NB4 (cell line): ENCODE results near the gene OPA1.

Experiments used
- DNase-seq: peaks from one replicate; pipeline ENCODE4 v3.0.0; 2010; ENCODE audit warnings: low read depth
- H3K4me3 ChIP-seq: one replicate; pipeline ENCODE4 v1.5.1; 2011; ENCODE audit warnings: mild to moderate bottlenecking, low read depth, low read length, moderate library complexity
- MYC ChIP-seq: IDR thresholded peaks from 2 replicates; pipeline ENCODE4 v1.6.1; 2011; ENCODE audit warnings: low read depth, low read length
- POLR2A ChIP-seq: IDR thresholded peaks from 2 replicates; pipeline ENCODE4 v1.6.1; 2011; ENCODE audit warnings: mild to moderate bottlenecking; ENCODE audit not compliant: insufficient read length; ENCODE audit errors: extremely low read depth
- TF ChIP-seq, protein P1 (sequence below): IDR thresholded peaks from 2 replicates; pipeline ENCODE4 v1.6.1; 2011; ENCODE audit warnings: low read depth, low read length
- TF ChIP-seq, protein P2 (sequence below): IDR thresholded peaks from one replicate; pipeline ENCODE4 v1.5.1; 2012; ENCODE audit warnings: low read depth, low read length

Gene OPA1

DNA sequence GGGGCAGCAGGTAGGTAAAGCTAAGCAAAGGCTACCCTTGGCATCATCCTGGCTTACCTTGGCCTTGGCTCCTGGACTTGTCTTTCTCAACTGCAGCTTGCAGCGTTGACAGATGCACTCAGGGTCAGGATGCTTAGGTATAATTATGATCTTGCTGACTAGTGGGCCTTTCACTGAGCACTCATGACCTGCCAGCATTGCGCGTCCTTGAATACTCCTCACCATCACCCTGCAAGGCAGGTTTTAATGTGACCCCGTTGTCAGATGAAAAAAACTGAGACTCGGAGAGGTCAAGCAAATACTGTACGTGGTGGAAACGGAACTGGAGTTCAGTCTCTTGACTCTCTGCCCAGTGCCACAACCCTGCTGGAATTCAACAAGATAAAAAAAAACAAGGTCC is 126.7 kb downstream of the OPA1 start:
- TF ChIP-seq MYC (no peak), POLR2A (no peak)
- TF ChIP-seq, protein P1, sequence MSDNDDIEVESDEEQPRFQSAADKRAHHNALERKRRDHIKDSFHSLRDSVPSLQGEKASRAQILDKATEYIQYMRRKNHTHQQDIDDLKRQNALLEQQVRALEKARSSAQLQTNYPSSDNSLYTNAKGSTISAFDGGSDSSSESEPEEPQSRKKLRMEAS, result no peak
- TF ChIP-seq, protein P2, sequence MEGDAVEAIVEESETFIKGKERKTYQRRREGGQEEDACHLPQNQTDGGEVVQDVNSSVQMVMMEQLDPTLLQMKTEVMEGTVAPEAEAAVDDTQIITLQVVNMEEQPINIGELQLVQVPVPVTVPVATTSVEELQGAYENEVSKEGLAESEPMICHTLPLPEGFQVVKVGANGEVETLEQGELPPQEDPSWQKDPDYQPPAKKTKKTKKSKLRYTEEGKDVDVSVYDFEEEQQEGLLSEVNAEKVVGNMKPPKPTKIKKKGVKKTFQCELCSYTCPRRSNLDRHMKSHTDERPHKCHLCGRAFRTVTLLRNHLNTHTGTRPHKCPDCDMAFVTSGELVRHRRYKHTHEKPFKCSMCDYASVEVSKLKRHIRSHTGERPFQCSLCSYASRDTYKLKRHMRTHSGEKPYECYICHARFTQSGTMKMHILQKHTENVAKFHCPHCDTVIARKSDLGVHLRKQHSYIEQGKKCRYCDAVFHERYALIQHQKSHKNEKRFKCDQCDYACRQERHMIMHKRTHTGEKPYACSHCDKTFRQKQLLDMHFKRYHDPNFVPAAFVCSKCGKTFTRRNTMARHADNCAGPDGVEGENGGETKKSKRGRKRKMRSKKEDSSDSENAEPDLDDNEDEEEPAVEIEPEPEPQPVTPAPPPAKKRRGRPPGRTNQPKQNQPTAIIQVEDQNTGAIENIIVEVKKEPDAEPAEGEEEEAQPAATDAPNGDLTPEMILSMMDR, result no peak
- no peak for DNase-seq
- H3K4me3 ChIP-seq, result no peak overlapping the region

DNA sequence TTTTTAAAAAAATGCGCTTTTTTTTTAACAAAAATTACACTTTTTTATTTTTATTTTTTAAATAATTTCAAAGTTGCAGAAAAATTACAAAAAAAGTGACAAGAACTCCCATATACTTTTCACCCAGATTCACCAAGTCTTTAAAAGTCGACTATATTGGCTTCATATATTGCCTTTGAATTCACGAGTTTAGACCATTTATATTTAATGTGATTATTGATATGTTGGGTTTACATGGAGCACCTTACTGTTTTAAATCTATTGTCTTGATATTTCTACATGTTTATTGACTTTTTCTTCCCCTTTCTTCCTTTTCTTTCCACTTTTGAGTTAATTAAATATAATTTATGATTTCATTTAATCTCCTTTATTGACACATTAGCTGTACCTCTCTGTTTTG is 127.2 kb downstream of the OPA1 start:
- DNase-seq, result no peak
- TF ChIP-seq MYC (no peak), POLR2A (no peak)
- TF ChIP-seq, protein P1, result no peak
- TF ChIP-seq, protein P2, result no peak
- no peak overlapping the region for H3K4me3 ChIP-seq

DNA sequence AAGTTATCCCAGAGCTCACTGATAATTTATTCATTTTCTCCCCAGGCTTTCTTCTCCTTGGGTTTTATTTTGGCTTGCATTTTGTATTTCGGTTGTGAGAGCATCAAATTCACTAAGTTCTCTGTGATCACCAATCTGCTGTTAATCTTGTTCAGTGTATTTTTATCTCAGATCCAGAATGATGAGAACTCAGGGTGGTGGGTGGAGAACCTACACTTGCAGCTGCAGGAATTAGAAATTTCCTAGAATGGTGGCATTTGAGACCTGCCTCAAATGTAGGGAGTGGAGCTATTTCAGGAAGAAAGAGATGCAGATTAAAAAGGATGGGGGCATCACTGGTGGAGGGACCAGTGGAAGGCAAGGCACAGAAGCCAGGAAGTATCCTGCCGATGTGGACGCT is 129.6 kb downstream of the OPA1 start:
- TF ChIP-seq POLR2A (no peak), MYC (no peak)
- TF ChIP-seq, protein P1, result no peak
- TF ChIP-seq, protein P2, result no peak
- no peak for DNase-seq
- H3K4me3 ChIP-seq, result no peak overlapping the region

DNA sequence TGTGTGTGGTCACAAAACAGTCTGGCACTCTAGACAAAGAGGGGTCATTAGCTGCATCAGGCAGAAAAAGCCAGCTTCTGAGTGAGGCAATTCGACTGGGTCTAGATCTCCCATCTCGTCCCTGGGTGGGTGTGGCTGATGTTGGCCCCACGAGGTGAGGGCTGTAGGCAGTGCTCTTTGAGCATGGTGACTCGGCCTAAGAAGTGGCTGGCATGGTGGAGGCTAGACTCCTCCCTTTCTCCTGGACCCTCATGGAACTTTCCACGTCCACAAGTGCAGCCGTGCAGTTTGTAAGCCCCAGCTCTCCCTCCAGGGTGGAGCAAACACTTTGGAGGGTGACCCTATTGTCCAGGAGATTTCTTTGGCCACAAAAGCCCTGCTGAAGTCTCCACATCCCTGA is 134.1 kb downstream of the OPA1 start:
- TF ChIP-seq MYC (no peak), POLR2A (no peak)
- TF ChIP-seq, protein P2, result no peak
- TF ChIP-seq, protein P1, result no peak
- no peak overlapping the region for H3K4me3 ChIP-seq
- no peak for DNase-seq

DNA sequence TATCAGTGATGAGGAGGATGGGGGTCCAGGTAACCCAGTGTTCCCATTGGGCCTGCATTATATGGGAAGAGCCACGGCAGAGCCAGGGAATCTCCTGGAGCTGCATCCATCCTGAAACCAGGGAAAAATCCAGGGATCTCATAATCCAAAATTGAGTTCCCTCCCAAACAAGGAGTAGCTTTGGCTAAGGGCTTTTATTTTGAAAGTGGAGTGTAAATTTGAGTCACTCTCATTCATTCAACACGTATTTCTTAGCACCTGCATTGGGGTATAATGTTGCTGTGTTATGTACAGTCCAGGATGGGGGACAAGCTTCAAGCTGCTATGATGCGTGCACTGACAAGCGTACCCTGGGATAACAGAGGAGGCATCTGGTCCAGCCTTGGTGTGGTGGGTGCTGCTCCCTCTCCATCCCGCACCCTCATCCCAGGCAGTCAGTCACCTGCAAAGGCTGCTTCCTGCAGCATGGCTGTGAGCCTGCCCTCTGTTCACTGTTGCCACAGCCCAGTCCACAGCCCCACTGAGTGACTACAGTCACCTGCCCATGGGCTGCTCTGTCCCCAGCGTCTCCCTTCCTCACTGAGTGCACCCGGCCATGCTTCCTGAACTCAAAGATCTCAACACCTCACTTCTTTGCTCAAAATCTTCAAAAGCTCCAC is 135.6 kb downstream of the OPA1 start:
- DNase-seq, result no peak
- TF ChIP-seq POLR2A, result no peak
- TF ChIP-seq, protein P2, result no peak
- TF ChIP-seq MYC, result no peak
- TF ChIP-seq, protein P1, result no peak
- no peak overlapping the region for H3K4me3 ChIP-seq

DNA sequence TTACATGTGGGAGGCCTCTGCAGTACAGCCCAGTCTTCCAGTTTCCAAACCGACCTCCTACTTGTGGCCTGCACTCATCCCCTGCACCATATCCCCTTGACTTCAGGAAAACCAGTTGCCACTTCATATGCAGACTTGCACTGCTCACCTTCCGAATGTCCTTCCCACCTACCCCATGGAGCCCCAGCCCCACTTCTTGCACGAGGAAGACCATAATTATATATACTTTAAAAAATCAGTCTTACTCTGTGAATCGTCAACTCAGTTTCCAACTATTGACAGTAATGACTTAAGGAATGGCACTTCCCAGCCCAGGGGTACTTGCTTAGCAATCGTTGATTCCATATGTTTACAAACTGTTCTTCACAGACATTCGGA is 136.1 kb downstream of the OPA1 start:
- H3K4me3 ChIP-seq, result no peak overlapping the region
- DNase-seq, result no peak
- TF ChIP-seq, protein P1, result no peak
- no peak for TF ChIP-seq MYC
- TF ChIP-seq, protein P2, result no peak
- no peak for TF ChIP-seq POLR2A
